Pancreas (tissue), 10 donors: ENCODE data around the gene DOCK4. TPM values are rescaled to one million over a fixed set of nuclear protein-coding genes. Genes with fewer than 3 reads are reported as not detected.

ENCODE experiments used
- ATAC-seq, 4 donors: fragments of 200-7000 bp; cut with Tn5 transposase; one replicate each; pipeline versions ENCODE4 v1.8.0 to v1.9.1; 2020; ENCODE audit warnings: mild to moderate bottlenecking in 4 of 4, moderate library complexity in 4 of 4
- DNase-seq, 6 donors: peaks; one replicate each; pipeline ENCODE4 v3.0.0-alpha.2; 2020
- FAIRE-seq: peaks from 2 replicates; lab custom pipeline; 2012; peaks lifted over from hg19 to GRCh38; lab: Jason Lieb, UNC
- H3K27ac ChIP-seq, 4 donors: fragments of 200-600 bp; sonication (generic); 1 replicate in 3 of 4; 2 replicates in 1 of 4; pipeline versions ENCODE4 v1.5.0 to v1.8.0; 2020
- H3K27me3 ChIP-seq, 4 donors: fragments of 200-600 bp; one replicate each; pipeline ENCODE4 v1.8.0; 2021
- H3K36me3 ChIP-seq, 3 donors: fragments of 200-600 bp; sonication (generic) in 1 of 3; one replicate each; pipeline versions ENCODE4 v1.5.0 to v1.8.0; 2020 to 2021
- H3K4me1 ChIP-seq, 3 donors: fragments of 200-600 bp; one replicate each; pipeline ENCODE4 v1.8.0; 2021
- H3K4me3 ChIP-seq, 4 donors: fragments of 200-600 bp; sonication (generic) in 2 of 4; one replicate each; pipeline versions ENCODE4 v1.5.0 to v1.8.0; 2020 to 2021
- H3K9me3 ChIP-seq, 4 donors: fragments of 200-600 bp; one replicate each; pipeline ENCODE4 v1.8.0; 2021
- WGBS, 2 donors: extraction: QIAGEN DNeasy Blood & Tissue Kit; methylation state at CpG; one replicate each; pipeline ENCODE4 v1.1.7; 2013; 5-methylcytosine and 5-hydroxymethylcytosine counted together
- intact Hi-C, 3 donors: fragments of 100-400 bp; cut with DNase I; formaldehyde crosslinking; loops; one replicate each; pipeline versions ENCODE4 v1.11.1 to v1.14.2; 2022
- polyA plus RNA-seq, 2 donors: library from polyadenylated mRNA; stranded (reverse); fragments of 200-250 nt; gene quantifications; one replicate each; pipeline ENCODE4 v1.2.3, GENCODE V29; 2013
- total RNA-seq, 6 donors: library from RNA; stranded (reverse); fragmentation: NEBNext Ultra II Directional in 4 of 6; extraction: Animal tissue kit (Norgen Biotek cat#: 25700) in 4 of 6; gene quantifications; one replicate each; pipeline versions ENCODE4 v1.2.1 to v1.2.4, GENCODE V29; 2021 to 2023
- TF ChIP-seq, protein P1 (sequence below), 4 donors: fragments of 200-600 bp; sonication (generic) in 3 of 4; IDR thresholded peaks; one replicate each; pipeline versions ENCODE4 v1.5.0 to v1.8.0; 2021; ENCODE audit warnings: antibody characterized with exemption in 4 of 4
- donor health status: healthy with polysubstance abuse.
- donor health status: DM: no; HTN: no; CAD: no; lungs with moderate emphysema.
- donor health status: DM: no; HTN: no; CAD: no.
- donor health status: control.
- donor health status: control.
- donor health status: Bipolar disorder and iron deficiency.
- donor health status: DM: yes; HTN: yes; CAD: no.
- donor health status: DM: no; HTN: no; CAD: no.
- donor health status: DM: no; HTN: no; CAD: no.
- donor health status: DM: yes; HTN: yes; CAD: no.

The DOCK4 gene
- total and polyA plus RNA-seq, 8 donors = 5.4 to 15.5 (median 6.1) TPM

DNA sequence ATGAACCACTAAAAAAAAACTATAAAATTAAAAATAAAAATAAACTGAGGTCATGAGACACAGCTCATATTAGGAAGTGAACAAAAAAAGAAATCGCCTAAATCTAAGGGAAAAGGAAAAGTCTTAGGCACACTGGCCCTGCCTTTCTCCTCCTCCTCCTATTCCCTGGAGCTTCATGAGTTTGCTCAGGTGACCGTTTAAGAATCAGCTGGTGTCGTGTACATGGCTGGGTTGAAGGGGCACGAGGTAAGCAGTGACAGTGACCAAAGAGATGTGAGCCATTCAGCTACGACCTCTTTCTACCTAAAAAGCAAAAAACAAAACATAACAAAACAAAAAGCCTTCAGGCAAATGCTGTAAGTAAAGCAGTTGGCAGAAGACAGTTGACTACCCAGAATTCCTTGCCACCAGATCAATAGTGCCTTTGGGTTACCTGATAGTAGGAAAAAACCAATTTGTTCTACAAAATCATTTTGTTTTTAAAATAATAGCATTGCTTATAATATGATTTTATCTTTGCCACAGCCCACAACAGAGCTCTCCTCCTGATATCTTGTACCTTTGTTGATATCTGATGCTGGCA lies 135.4 kb downstream of the DOCK4 start:
- no peak for FAIRE-seq
- intact Hi-C loops = no loop called here
- no peak for DNase-seq
- TF ChIP-seq, protein P1, sequence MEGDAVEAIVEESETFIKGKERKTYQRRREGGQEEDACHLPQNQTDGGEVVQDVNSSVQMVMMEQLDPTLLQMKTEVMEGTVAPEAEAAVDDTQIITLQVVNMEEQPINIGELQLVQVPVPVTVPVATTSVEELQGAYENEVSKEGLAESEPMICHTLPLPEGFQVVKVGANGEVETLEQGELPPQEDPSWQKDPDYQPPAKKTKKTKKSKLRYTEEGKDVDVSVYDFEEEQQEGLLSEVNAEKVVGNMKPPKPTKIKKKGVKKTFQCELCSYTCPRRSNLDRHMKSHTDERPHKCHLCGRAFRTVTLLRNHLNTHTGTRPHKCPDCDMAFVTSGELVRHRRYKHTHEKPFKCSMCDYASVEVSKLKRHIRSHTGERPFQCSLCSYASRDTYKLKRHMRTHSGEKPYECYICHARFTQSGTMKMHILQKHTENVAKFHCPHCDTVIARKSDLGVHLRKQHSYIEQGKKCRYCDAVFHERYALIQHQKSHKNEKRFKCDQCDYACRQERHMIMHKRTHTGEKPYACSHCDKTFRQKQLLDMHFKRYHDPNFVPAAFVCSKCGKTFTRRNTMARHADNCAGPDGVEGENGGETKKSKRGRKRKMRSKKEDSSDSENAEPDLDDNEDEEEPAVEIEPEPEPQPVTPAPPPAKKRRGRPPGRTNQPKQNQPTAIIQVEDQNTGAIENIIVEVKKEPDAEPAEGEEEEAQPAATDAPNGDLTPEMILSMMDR (IDR thresholded peaks at IDR 0.05) = no peak
- Histone ChIP-seq H3K4me1 (peaks cover 0 to 16% (median 14%) of the 10 kb centered on the region in 3 donors), H3K9me3 (no peaks in the 10 kb centered on the region), H3K4me3 (peak overlapping the region in 1 of 4 donors; percentile 22), H3K27me3 (no peaks in the 10 kb centered on the region), H3K27ac (peak overlapping the region in 1 of 4 donors; percentile 31), H3K36me3 (no peaks in the 10 kb centered on the region)
- peak in 2 of 4 donors; percentile 33 to 51 for ATAC-seq
- 21 to 24% methylated on average over 5 of the region's 5 CpGs for WGBS, 2 donors

DNA sequence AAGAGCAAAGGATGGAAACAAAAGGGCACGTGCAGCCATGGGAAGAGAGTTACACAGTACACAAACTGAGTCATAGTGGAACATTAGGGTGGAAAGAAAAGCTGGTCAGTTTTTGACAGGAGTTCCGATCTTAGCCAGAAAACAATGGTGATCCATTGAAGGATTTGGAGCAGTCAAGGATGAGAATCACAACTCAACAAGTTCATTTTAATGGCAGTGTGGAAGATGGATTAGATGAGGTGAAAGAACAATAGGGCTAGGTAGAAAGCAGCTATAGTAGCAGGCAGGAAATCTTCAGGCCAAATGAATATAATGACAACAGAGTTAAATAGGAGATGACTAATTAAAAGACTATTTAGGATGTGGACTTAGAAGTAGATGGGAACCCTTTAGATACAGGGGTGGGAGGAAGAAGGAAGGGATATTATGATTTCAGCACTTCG lies 136.3 kb downstream of the DOCK4 start:
- DNase-seq (no peak), ATAC-seq (no peak), FAIRE-seq (no peak)
- Histone ChIP-seq H3K27ac (no peak overlapping the region), H3K9me3 (no peaks in the 10 kb centered on the region), H3K4me3 (no peak overlapping the region), H3K27me3 (no peaks in the 10 kb centered on the region), H3K4me1 (peaks cover 0 to 16% (median 14%) of the 10 kb centered on the region in 3 donors), H3K36me3 (no peaks in the 10 kb centered on the region)
- intact Hi-C loops = no loop called here
- WGBS, 2 donors = 87 to 88% methylated on average over 3 of the region's 3 CpGs
- TF ChIP-seq, protein P1 (IDR thresholded peaks at IDR 0.05) = no peak

DNA sequence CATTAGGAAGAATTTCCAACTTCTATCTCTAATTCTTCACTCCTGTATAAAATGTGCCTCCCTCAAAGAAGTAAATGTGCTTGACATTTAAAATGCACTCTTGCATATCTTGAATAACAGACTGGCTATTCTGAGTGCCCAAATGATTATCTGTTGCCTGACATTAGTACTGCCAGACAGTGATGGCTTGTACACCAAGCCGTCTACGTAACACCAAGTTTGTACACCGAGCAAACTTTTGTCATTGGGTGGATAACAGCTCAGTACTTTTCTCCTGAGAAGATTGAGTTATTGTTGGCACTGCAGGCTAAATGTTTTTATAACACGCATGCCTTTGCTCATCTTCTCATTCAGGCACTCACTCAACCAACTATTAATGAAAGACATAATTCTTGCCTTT lies 137.2 kb downstream of the DOCK4 start:
- FAIRE-seq = no peak
- no peak for DNase-seq
- Histone ChIP-seq H3K27me3 (no peaks in the 10 kb centered on the region), H3K4me3 (no peak overlapping the region), H3K9me3 (no peaks in the 10 kb centered on the region), H3K36me3 (no peaks in the 10 kb centered on the region), H3K27ac (no peak overlapping the region), H3K4me1 (peaks cover 0 to 16% (median 14%) of the 10 kb centered on the region in 3 donors)
- 86 to 87% methylated on average over 4 of the region's 4 CpGs for WGBS, 2 donors
- TF ChIP-seq, protein P1 (IDR thresholded peaks at IDR 0.05) = no peak
- intact Hi-C loops = no loop called here
- no peak for ATAC-seq

DNA sequence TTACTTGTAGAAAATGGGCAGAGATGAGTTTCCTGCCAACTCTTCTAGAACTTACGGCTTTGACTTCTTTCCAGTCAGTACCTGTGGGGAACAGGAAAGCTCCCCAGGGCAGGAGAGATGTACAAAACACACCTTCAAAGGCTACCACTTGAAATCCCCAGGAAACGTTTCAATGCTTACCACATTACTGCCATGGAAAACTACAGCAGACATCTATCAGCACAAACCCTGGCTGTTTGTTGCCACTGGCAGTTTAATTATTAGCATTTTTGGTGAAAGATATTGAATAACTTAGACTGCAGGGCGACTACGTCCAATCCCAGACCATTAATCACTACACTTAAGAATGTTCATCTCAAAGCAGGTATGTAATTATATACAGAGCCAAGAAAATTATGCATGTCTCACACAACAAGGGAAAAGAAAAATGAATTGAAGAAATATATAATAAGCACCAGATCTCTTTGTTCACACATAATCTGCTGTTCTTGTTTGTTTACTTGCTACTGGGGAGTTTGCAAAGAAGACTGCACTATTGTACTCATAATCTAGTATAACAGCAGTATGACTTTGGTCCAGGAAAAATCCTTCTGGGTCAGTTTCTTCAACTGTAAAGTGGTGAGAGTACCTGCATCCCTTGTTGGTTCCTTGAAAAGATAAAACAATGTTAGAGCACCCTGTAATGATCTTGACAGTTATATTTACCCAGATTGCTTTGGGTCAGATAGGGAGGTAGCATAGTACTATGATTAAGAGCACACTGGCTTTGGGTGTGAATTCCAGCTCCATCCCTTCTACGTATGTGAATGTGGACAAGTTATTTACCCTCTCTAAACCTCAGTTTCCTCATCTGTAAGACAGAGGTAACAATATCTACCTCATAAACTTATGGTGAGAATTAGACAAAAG lies 138.3 kb downstream of the DOCK4 start:
- Histone ChIP-seq H3K9me3 (no peaks in the 10 kb centered on the region), H3K27ac (peak overlapping the region in 2 of 4 donors; percentile 34 to 50), H3K36me3 (no peaks in the 10 kb centered on the region), H3K4me1 (peaks cover 0 to 16% (median 14%) of the 10 kb centered on the region in 3 donors), H3K27me3 (no peaks in the 10 kb centered on the region), H3K4me3 (no peak overlapping the region)
- TF ChIP-seq, protein P1 (IDR thresholded peaks at IDR 0.05) = no peak
- ATAC-seq (peak; percentile 55 to 81 (median 62)), DNase-seq (peak in 1 of 6 donors; percentile 13), FAIRE-seq (no peak)
- 47 to 49% methylated on average over 5 of the region's 5 CpGs for WGBS, 2 donors
- intact Hi-C loops = no loop called here
